Measurements from ENCODE around the gene LGALS7B. TPM values are rescaled to one million over a fixed set of nuclear protein-coding genes. Genes with fewer than 3 reads are reported as not detected.
"Not testable (repeated sequence)": the region's sequence is repeated elsewhere in the genome, so short reads cannot be mapped to it uniquely, and the experiment has no call there.

The LGALS7B gene
- total RNA-seq, 1 donor from 2014 or later, result not detected

DNA sequence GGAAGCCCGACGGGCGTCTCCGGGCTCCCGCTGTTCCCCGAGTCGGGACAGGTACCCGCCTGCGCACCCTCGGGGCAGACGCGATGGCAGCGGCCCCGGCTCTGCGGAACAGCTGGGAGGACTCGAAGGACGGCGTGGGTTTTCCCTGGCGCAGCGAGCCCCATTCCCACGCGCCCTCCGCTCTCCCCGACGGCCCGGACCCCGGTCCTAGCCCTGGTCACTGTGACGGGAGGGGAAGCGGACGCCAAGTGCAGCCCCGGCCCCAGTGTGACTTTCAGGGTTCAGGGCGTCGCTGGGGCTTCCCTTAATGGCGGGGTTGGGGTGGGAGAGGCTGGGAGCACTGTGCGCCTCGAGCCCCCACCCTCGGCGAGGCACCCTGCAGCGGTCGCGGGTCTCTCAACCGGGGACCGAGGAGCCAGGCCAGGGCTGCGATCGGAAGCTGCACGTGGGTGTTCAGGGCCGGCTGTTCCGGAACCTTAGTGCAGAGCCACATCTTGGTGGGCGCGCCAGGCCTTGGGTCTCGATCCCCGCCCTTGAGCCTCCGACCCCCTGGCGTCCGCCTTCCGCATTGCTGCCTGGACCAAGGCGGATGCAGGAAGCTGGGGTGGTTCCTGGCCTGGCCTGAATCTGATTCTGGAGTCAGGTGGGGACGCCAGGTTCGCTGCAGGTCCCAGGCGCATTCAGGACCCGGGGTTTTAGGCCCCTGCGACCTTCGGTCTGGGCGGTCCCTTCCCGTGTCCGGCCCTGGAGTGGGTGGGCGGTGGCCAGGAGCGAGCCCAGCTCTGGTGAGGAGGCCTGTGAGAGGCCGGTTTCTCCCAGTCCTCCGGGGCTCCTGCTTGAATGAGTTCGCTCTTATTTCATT is 3.5 kb downstream of the LGALS7B start:
- Mint-ChIP-seq H3K9me3 (no peaks in the 10 kb centered on the region), H3K4me3 (no peak overlapping the region), H3K27me3 (peaks cover 3% of the 10 kb centered on the region), H3K27ac (peak overlapping the region; percentile 68), H3K36me3 (no peaks in the 10 kb centered on the region), H3K4me1 (ENCODE audit: unreplicated experiment) (peaks cover 4% of the 10 kb centered on the region)
- no peak for DNase-seq (ENCODE audit: extremely low spot score, unreplicated experiment)
- TF ChIP-seq, protein P1, sequence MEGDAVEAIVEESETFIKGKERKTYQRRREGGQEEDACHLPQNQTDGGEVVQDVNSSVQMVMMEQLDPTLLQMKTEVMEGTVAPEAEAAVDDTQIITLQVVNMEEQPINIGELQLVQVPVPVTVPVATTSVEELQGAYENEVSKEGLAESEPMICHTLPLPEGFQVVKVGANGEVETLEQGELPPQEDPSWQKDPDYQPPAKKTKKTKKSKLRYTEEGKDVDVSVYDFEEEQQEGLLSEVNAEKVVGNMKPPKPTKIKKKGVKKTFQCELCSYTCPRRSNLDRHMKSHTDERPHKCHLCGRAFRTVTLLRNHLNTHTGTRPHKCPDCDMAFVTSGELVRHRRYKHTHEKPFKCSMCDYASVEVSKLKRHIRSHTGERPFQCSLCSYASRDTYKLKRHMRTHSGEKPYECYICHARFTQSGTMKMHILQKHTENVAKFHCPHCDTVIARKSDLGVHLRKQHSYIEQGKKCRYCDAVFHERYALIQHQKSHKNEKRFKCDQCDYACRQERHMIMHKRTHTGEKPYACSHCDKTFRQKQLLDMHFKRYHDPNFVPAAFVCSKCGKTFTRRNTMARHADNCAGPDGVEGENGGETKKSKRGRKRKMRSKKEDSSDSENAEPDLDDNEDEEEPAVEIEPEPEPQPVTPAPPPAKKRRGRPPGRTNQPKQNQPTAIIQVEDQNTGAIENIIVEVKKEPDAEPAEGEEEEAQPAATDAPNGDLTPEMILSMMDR (conservative IDR thresholded peaks at IDR 0.05), result no peak

DNA sequence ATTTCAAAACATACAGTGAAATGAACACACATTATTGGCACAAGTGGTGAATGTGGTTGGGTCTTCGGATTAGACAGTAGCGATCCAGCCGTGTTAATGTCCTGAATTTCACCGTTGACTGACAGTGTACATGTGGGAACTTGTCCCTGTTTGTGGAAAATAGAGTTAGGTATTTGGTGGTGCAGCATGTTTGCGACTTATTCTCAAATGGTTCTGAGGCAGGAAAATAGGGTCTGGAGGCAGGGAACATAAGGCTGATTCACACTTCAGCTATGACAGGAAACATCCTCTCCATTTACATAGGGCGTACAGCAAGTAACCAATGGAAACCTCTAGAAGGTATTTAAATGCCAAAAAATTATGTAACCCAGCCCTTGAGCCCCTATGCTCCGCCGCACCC is 4.2 kb downstream of the LGALS7B start:
- Mint-ChIP-seq H3K27ac (peak overlapping the region; percentile 68), H3K4me3 (peak overlapping the region; percentile 54), H3K9me3 (no peaks in the 10 kb centered on the region), H3K4me1 (ENCODE audit: unreplicated experiment) (peaks cover 4% of the 10 kb centered on the region), H3K27me3 (peaks cover 3% of the 10 kb centered on the region), H3K36me3 (no peaks in the 10 kb centered on the region)
- TF ChIP-seq, protein P1 (conservative IDR thresholded peaks at IDR 0.05), result no peak
- no peak for DNase-seq (ENCODE audit: extremely low spot score, unreplicated experiment)

DNA sequence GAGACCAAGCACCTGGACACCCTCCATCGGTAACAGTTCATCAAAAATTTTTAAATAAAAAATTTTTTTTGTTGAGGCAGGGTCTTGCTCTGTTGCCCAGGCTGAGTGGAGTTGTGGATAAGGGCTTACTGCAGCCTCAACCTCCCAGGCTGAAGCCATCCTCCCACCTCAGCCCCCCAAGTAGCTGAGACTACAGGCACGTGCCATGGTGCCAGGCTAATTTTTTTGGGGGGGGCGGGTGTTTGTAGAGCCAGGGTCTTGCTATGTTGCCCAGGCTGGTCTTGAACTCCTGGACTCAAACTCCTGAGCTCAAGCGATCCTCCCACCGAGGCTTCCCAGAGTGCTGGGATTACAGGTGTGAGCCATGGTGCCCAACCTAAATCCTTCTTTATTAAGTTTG is 4.7 kb downstream of the LGALS7B start:
- TF ChIP-seq, protein P1 (conservative IDR thresholded peaks at IDR 0.05), result no peak
- no peak overlapping the region for H3K27ac Mint-ChIP-seq
- peaks cover 4% of the 10 kb centered on the region for H3K4me1 Mint-ChIP-seq (ENCODE audit: unreplicated experiment)
- H3K27me3 Mint-ChIP-seq, result peaks cover 3% of the 10 kb centered on the region
- no peaks in the 10 kb centered on the region for H3K9me3 Mint-ChIP-seq
- DNase-seq (ENCODE audit: extremely low spot score, unreplicated experiment), result no peak
- no peak overlapping the region for H3K4me3 Mint-ChIP-seq
- no peaks in the 10 kb centered on the region for H3K36me3 Mint-ChIP-seq

DNA sequence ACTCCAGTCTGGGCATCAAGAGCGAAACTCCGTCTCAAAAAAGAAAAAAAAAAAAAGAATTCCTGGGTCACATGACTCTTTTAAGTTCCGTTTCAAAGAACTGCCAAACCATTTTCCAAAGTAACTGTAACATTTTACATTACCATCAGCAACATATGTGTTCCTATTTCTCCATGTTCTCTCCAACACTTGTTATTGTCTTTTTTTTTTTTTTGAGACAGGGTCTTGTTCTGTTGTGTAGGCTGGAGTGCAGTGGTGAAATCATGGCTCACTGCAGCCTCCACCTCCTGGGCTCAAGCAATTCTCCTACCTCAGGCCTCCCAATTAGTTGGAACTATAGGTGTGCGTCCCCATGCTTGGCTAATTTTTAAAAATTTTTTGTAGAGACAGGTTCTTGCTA is 6.5 kb downstream of the LGALS7B start:
- Mint-ChIP-seq H3K4me3 (no peak overlapping the region), H3K36me3 (peaks cover 4% of the 10 kb centered on the region), H3K9me3 (peaks cover 5% of the 10 kb centered on the region), H3K4me1 (ENCODE audit: unreplicated experiment) (peaks cover 4% of the 10 kb centered on the region), H3K27ac (no peak overlapping the region), H3K27me3 (peaks cover 3% of the 10 kb centered on the region)
- DNase-seq (ENCODE audit: extremely low spot score, unreplicated experiment), result no peak
- TF ChIP-seq, protein P1 (conservative IDR thresholded peaks at IDR 0.05), result no peak

DNA sequence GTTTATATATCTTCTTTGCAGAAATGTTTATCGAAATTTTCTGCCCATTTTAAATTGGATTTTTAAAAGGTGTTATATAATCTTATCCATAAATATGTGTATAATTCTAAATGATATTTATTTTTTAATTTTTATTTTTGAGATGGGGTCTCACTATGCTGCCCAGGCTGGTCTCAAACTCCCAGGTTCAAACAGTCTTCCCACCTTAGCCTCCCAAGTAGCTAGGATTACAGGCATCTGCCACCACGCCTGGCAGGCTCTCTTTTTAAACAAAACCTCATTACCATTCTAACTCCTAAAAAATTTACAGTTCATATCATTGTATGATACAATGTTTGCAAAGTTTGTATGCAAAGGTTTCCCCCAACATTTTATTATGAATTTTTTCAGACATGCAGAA is 7.2 kb downstream of the LGALS7B start:
- Mint-ChIP-seq H3K4me3 (no peak overlapping the region), H3K36me3 (peaks cover 4% of the 10 kb centered on the region)
- TF ChIP-seq, protein P1 (conservative IDR thresholded peaks at IDR 0.05), result no peak

DNA sequence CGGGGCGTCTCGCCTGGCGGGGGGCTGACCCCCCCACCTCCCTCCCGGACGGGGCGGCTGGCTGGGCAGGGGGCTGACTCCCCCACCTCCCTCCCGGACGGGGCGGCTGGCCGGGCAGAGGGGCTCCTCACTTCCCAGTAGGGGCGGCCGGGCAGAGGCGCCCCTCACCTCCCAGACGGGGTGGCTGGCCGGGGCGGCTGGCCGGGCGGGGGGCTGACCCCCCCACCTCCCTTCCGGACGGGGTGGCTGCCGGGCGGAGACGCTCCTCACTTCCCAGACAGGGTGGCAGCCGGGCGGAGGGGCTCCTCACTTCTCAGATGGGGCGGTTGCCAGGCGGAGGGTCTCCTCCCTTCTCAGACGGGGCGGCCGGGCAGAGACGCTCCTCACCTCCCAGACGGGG is 8.8 kb downstream of the LGALS7B start:
- not testable (repeated sequence) for H3K9me3 Mint-ChIP-seq; H3K4me1 Mint-ChIP-seq (ENCODE audit: unreplicated experiment); H3K27me3 Mint-ChIP-seq; H3K4me3 Mint-ChIP-seq; H3K36me3 Mint-ChIP-seq; DNase-seq (ENCODE audit: extremely low spot score, unreplicated experiment); H3K27ac Mint-ChIP-seq

More for the DNA sequence above, 7.2 kb downstream of the LGALS7B start:
- DNase-seq (ENCODE audit: extremely low spot score, unreplicated experiment), result no peak
- peaks cover 5% of the 10 kb centered on the region for H3K9me3 Mint-ChIP-seq
- H3K27ac Mint-ChIP-seq, result no peak overlapping the region
- peaks cover 4% of the 10 kb centered on the region for H3K4me1 Mint-ChIP-seq (ENCODE audit: unreplicated experiment)
- peaks cover 3% of the 10 kb centered on the region for H3K27me3 Mint-ChIP-seq
